Activated CD8-positive, alpha-beta memory T cell treated with anti-CD3 and anti-CD28 coated beads, Interleukin-2, amount 50 U/mL, for 48 hours (primary cell): ENCODE results near the gene SIRPG.

ENCODE experiments used
- DNase-seq: peaks from one replicate; pipeline ENCODE4 v3.0.0-alpha.2; 2020

The SIRPG gene

DNA sequence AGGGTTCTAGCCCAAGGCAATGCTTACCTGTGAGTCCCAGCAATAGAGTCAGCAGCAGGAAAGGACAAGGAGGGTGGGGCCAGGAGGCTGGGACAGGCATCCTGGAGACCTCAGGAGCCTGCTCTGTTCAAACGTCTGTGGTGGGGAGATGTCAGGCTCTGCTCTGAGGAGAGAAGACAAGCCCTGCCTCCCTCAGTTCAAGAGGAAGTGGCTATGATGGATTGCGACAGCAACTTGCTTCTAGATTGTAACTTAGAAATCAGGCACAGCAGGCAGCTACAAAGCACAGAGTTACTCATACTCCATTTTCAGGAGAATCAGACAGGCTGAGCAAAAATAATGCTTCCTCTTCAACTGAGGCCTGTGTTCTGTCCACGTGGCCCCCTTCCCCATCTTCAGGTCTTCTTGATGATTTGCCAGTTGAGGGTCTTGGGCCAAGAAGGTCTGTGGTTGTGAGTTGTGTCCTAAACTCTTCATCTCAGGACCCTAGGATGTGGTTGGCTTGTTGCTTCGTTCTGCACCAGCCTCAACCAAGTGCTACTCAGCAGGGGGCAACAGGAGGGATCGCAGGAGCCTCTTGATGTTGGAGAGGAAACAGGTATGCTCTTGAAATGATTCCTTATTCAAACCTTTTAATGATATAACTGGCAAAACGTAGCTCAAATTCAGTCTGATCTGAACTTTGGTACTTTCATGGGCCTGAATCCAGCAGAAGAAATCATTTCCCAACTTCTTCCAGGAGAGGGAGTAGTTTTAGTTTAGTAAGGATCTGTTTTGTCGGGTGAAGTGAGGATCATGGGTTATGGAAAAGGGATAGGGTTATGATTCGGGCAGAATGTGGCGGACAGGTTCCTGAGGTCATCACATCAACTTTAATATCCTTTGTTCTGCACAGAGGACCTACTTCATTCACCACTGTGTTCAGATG, 68.8 kb downstream of the SIRPG start:
- no peak for DNase-seq

- DNase-seq, result no peak
Observed at GRCh38 chr20:1587781-1588532, 69.6 kb downstream of the SIRPG start.

DNA sequence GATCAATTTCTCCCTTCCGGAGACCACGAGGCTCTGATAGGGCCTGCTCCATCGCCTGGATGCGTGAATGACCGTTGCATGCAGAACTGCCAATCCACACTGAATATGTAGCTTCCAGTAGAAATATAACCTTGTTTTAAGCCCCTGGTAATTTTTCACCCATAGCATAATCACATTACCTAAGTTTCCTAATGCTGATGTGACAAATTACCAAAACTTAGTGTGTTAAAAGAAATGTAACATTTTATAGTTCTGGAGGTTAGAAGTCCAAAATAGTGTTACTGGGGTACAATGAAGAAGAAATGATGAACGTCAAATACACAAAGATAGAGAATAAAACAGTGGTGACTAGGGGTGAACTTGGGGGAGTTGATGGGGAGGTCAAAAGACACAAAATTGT, 78.1 kb downstream of the SIRPG start:
- DNase-seq, result no peak
